Measurements from ENCODE around the gene TTC21B.

The TTC21B gene

DNA sequence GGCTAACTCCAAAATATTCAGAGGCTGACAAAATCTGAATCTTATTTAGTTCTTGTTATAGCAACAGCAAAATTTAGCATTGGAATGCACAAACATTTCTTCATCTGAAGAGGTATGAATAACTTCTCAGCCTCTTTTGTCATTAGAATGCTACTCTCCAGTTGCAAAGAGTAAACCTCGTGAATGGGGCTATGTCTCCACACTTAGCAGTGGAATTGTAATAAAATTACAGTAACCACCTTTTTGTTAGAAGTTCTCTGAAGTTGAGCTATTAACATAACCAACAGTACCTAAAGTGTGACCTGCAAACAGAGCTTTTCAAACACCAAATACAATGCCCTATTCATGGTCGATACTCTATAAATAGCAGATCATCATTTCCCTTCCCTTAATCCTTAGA, 109.4 kb downstream of the TTC21B start:
- CTCF ChIA-PET: no interaction called here
- POLR2A ChIA-PET: no interaction called here
- TF ChIP-seq, protein P1, sequence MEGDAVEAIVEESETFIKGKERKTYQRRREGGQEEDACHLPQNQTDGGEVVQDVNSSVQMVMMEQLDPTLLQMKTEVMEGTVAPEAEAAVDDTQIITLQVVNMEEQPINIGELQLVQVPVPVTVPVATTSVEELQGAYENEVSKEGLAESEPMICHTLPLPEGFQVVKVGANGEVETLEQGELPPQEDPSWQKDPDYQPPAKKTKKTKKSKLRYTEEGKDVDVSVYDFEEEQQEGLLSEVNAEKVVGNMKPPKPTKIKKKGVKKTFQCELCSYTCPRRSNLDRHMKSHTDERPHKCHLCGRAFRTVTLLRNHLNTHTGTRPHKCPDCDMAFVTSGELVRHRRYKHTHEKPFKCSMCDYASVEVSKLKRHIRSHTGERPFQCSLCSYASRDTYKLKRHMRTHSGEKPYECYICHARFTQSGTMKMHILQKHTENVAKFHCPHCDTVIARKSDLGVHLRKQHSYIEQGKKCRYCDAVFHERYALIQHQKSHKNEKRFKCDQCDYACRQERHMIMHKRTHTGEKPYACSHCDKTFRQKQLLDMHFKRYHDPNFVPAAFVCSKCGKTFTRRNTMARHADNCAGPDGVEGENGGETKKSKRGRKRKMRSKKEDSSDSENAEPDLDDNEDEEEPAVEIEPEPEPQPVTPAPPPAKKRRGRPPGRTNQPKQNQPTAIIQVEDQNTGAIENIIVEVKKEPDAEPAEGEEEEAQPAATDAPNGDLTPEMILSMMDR (IDR thresholded peaks at IDR 0.05; ENCODE audit: control extremely low read depth, extremely low read depth, low read depth, missing control alignments): no peak
- no peak for DNase-seq (ENCODE audit: extremely low spot score)

DNA sequence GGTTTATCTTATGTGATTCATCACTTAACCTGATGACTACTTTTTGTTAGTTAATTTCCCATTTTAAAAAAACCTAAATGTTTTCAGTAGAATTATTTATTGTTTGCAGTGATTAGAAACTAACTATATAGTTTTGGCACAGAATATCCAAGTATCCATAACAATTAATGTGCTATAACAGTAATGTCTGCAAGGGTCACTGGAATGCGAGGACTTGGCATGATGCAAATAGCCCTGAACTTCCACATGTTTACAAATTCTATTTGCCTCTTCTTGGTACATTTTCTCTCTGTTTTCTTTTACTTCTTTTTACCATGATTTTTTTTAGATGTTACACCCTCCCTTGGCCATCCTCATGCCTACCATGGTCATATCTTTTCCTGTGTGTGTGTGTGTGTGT, 110.2 kb downstream of the TTC21B start:
- ChIA-PET POLR2A (no interaction called here), CTCF (interaction anchor here (1.6 kb wide), 1 partner anchor 17 kb away, joined by 3 read pairs; no protein-coding TSS in a partner anchor)
- no peak for DNase-seq (ENCODE audit: extremely low spot score)
- TF ChIP-seq, protein P1 (IDR thresholded peaks at IDR 0.05; ENCODE audit: control extremely low read depth, extremely low read depth, low read depth, missing control alignments): no peak

DNA sequence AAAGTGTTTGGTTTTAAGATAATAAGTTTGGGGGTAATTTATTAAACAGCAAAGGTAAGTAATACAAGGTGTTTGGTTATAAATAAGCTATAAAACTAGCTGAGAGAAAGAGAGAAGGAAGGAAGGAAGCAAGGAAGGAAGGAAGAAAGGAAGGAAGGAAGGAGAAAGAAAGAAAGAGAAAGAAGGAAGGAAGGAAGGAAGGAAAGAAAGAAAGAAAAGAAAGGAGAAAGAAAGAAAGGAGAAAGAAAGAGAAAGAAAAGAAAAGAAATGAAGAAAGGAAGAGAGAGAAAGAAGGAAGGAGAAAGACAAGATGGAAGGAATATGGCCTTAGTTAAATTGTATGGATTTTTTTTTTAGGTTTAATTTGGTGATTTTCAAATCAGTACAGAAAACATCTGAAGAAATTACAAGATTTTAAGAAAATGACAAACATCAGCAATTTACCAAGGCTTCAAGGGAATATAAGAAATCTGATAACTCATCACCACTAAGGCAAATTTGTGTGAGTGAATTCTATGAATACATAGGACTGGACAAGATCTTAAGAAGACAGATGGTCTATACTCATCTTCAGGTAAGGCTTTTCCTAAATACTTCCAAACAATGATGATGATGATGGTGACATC, 113.1 kb downstream of the TTC21B start:
- ChIA-PET POLR2A (no interaction called here), CTCF (interaction anchor here (1.6 kb wide), 1 partner anchor 13 kb away, joined by 3 read pairs; no protein-coding TSS in a partner anchor)
- no peak for DNase-seq (ENCODE audit: extremely low spot score)
- TF ChIP-seq, protein P1 (IDR thresholded peaks at IDR 0.05; ENCODE audit: control extremely low read depth, extremely low read depth, low read depth, missing control alignments): no peak

DNA sequence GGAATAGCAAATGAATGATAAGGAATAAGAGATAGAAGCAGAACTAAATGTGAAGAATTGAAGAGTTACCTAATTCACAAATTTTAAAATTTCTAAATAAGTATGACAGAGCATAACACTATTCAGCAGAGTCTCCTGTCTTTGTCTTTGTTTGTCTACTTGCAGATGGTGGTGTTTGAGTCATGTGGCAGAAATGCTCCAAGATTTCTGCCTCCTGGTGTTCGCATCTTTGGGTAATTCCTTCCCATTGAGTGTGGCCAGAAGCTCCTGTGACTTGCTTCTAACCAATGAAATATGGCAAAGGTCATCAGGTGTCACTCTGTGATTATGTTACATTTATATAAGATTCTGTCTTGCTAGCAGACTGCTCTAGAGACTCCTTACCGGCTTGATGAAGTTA, 114.0 kb downstream of the TTC21B start:
- TF ChIP-seq, protein P1 (IDR thresholded peaks at IDR 0.05; ENCODE audit: control extremely low read depth, extremely low read depth, low read depth, missing control alignments): no peak
- POLR2A ChIA-PET: no interaction called here
- CTCF ChIA-PET: interaction anchor here (1.1 to 1.6 kb wide), 2 partner anchors 12 to 35 kb away, joined by 3 to 4 read pairs; no protein-coding TSS in a partner anchor
- DNase-seq (ENCODE audit: extremely low spot score): no peak

DNA sequence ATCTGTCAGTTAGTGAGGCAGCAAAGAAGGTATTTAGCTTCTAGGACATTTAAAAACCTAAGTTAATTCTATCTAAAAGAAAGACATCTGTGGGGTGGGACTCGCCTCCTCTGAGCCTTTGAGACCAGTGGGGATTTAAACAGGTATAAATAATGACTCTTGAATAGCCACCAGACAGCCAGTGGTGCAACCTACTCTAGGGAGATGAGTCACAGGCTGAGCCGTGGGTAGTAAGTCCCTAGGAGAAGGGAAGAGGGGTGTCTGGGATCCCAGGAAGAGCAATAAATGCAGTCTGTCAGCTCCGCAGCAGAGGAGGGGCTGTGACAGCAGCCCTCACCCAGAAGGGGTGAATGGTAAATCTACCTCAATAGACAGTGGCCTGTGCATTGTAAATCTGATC, 116.5 kb downstream of the TTC21B start:
- TF ChIP-seq, protein P1 (IDR thresholded peaks at IDR 0.05; ENCODE audit: control extremely low read depth, extremely low read depth, low read depth, missing control alignments): no peak
- no peak for DNase-seq (ENCODE audit: extremely low spot score)
- POLR2A ChIA-PET: no interaction called here
- CTCF ChIA-PET: no interaction called here

DNA sequence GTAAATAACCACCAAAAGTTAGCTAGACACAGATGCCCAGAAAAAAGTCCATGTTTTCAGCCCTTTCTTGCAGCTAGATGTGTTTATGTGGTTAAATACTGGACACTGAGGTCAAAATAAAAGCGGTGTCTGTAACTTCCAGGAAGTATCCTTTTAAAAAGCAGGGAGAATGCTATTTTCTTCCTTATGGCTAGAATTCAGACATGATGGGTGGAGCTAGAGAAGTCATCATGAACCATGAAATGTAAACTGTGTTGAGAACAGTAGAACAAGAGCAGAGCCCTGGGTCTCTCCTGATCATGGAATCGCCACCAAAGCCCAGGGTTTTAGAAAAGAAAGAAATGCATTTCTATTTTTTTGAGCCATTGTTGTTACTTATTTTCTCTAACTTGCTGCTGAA, 118.2 kb downstream of the TTC21B start:
- ChIA-PET CTCF (interaction anchor here (0.9 to 1.5 kb wide), 3 partner anchors 11 to 34 kb away, joined by 3 to 4 read pairs (median 3); no protein-coding TSS in a partner anchor), POLR2A (no interaction called here)
- DNase-seq (ENCODE audit: extremely low spot score): no peak
- TF ChIP-seq, protein P1 (IDR thresholded peaks at IDR 0.05; ENCODE audit: control extremely low read depth, extremely low read depth, low read depth, missing control alignments): no peak
